Stromal cell of bone marrow (primary cell): ENCODE results near the gene TFPT.

Source experiments
- DNase-seq: peaks from one replicate; pipeline ENCODE4 v3.0.0-alpha.2; 2012; ENCODE audit warnings: low read depth

Gene TFPT

GRCh38 chr19:54073829-54074228 is 41.6 kb downstream of the TFPT start:
- no peak for DNase-seq

- DNase-seq: no peak
Measured at GRCh38 chr19:54069470-54069869, 46.0 kb downstream of the TFPT start.

GRCh38 chr19:54063350-54064116 is 51.9 kb downstream of the TFPT start, which contains the start of gene VSTM1:
VSTM1 (minus strand) TSS chr19:54063897; CDS start chr19:54063777, 120 bp downstream.
- DNase-seq: no peak

- no peak for DNase-seq
Measured at GRCh38 chr19:54062643-54063042, 52.8 kb downstream of the TFPT start.
